H1 (cell line): ENCODE results near the gene FSCN2. TPM values are rescaled to one million over a fixed set of nuclear protein-coding genes. Genes with fewer than 3 reads are reported as not detected.
A peak's percentile ranks its signal among the peaks of the same experiment; 100 is the strongest.

ENCODE experiments used
- CTCF ChIA-PET: fragments of 300-600 bp; sonication (Branson Sonifier 250); formaldehyde crosslinking; loops from one replicate; lab custom pipeline; 2021; ENCODE audit not compliant: partially characterized antibody; lab: Charles Lee
- POLR2A ChIA-PET: fragments of 300-600 bp; sonication (Branson Sonifier 250); formaldehyde crosslinking; loops from one replicate; lab custom pipeline; 2021; ENCODE audit warnings: inconsistent platforms; ENCODE audit not compliant: partially characterized antibody; lab: Charles Lee
- DNase-seq, 2 experiments: peaks; one replicate each; pipeline versions ENCODE4 v3.0.0 to v3.0.0-alpha.2; 2010 to 2022; ENCODE audit warnings: low spot score in 2 of 2, low read depth in 1 of 2, mixed read lengths in 1 of 2
- FAIRE-seq: peaks from 2 replicates; lab custom pipeline; 2011; peaks lifted over from hg19 to GRCh38; lab: Jason Lieb, UNC
- H2AFZ ChIP-seq: 2 replicates; pipeline ENCODE4 v1.8.1; 2012; ENCODE audit warnings: low read length, inconsistent platforms
- H2AK5ac ChIP-seq: 2 replicates; pipeline ENCODE4 v1.6.1; 2013; ENCODE audit warnings: low read depth, low read length
- H2BK120ac ChIP-seq: replicated peaks from 2 replicates; pipeline ENCODE3; 2013; ENCODE audit warnings: low read depth, low read length, inconsistent platforms
- H2BK12ac ChIP-seq: 2 replicates; pipeline ENCODE4 v1.6.1; 2013; ENCODE audit warnings: low read depth, low read length
- H2BK15ac ChIP-seq: 2 replicates; pipeline ENCODE4 v1.6.1; 2013; ENCODE audit warnings: low read length
- H2BK20ac ChIP-seq: 2 replicates; pipeline ENCODE4 v1.6.1; 2013; ENCODE audit warnings: low read length
- H2BK5ac ChIP-seq: 2 replicates; pipeline ENCODE4 v1.6.1; 2013; ENCODE audit warnings: low read depth, low read length
- H3K14ac ChIP-seq: 2 replicates; pipeline ENCODE4 v1.6.1; 2013; ENCODE audit warnings: inconsistent platforms; ENCODE audit not compliant: insufficient read length
- H3K18ac ChIP-seq: 2 replicates; pipeline ENCODE4 v1.6.1; 2013; ENCODE audit warnings: low read length; ENCODE audit errors: extremely low read depth
- H3K23ac ChIP-seq: 2 replicates; pipeline ENCODE4 v1.6.1; 2013; ENCODE audit warnings: inconsistent platforms; ENCODE audit not compliant: insufficient read length
- H3K23me2 ChIP-seq: 2 replicates; pipeline ENCODE4 v1.6.1; 2013; ENCODE audit warnings: low read depth, low read length
- H3K27ac ChIP-seq: 2 replicates; pipeline ENCODE4 v1.6.1; 2011; ENCODE audit warnings: low read depth, low read length, inconsistent platforms
- H3K27me3 ChIP-seq, 4 experiments: replicated peaks in 1 of 4; 1 replicate in 1 of 4; 2 replicates in 3 of 4; pipeline versions ENCODE4 v1.6.1 to v1.8.1; 2011 to 2013; ENCODE audit warnings: low read length in 3 of 4, mild to moderate bottlenecking in 3 of 4, inconsistent platforms in 2 of 4, mixed read lengths in 2 of 4, moderate library complexity in 1 of 4; ENCODE audit not compliant: control insufficient read depth in 3 of 4, insufficient read depth in 3 of 4; ENCODE audit errors: extremely low read depth in 1 of 4
- H3K36me3 ChIP-seq, 4 experiments: 2 replicates each; pipeline versions ENCODE4 v1.6.1 to v1.8.1; 2011 to 2013; ENCODE audit warnings: mild to moderate bottlenecking in 4 of 4, low read length in 3 of 4, moderate library complexity in 2 of 4, control low read depth in 1 of 4, inconsistent platforms in 1 of 4; ENCODE audit not compliant: insufficient read depth in 4 of 4, control insufficient read depth in 2 of 4
- H3K4ac ChIP-seq: replicated peaks from 2 replicates; pipeline ENCODE3; 2013; ENCODE audit warnings: low read length, low read depth, mixed read lengths, inconsistent platforms; ENCODE audit not compliant: insufficient read length
- H3K4me1 ChIP-seq, 4 experiments: replicated peaks in 1 of 4; 1 replicate in 1 of 4; 2 replicates in 3 of 4; pipeline versions ENCODE4 v1.6.1 to v1.8.1; 2011 to 2013; ENCODE audit warnings: low read length in 3 of 4, inconsistent platforms in 2 of 4, mixed read lengths in 1 of 4; ENCODE audit not compliant: insufficient read depth in 4 of 4, control insufficient read depth in 3 of 4
- H3K4me2 ChIP-seq, 2 experiments: 2 replicates each; pipeline versions ENCODE4 v1.6.1 to v1.8.1; 2011 to 2013; ENCODE audit warnings: low read depth in 2 of 2, low read length in 2 of 2, control low read depth in 1 of 2, inconsistent platforms in 1 of 2, mild to moderate bottlenecking in 1 of 2; ENCODE audit not compliant: insufficient read depth in 1 of 2
- H3K4me3 ChIP-seq, 4 experiments: fragments of 200-600, 300-600 bp in 1 of 4; sonication (generic), shearing (Covaris generic), sonication (Bioruptor Twin) in 1 of 4; 2 replicates each; pipeline versions ENCODE4 v1.5.1 to v1.8.1; 2011 to 2016; ENCODE audit warnings: low read length in 4 of 4, low read depth in 3 of 4, control low read depth in 2 of 4, inconsistent platforms in 2 of 4, mild to moderate bottlenecking in 2 of 4, mixed read lengths in 1 of 4, moderate library complexity in 1 of 4; ENCODE audit not compliant: insufficient read depth in 2 of 4; ENCODE audit errors: extremely low read depth in 1 of 4
- H3K56ac ChIP-seq: replicated peaks from 2 replicates; pipeline ENCODE3; 2013; ENCODE audit warnings: low read depth, mild to moderate bottlenecking, mixed read lengths, low read length, inconsistent platforms; ENCODE audit not compliant: insufficient read length
- H3K79me1 ChIP-seq: 2 replicates; pipeline ENCODE4 v1.6.1; 2013; ENCODE audit warnings: low read depth, low read length, control low read depth
- H3K79me2 ChIP-seq, 2 experiments: 2 replicates each; pipeline versions ENCODE4 v1.6.1 to v1.8.1; 2012 to 2013; ENCODE audit warnings: low read length in 2 of 2, mild to moderate bottlenecking in 2 of 2, inconsistent platforms in 1 of 2; ENCODE audit not compliant: insufficient read depth in 2 of 2, control insufficient read depth in 1 of 2
- H3K9ac ChIP-seq, 4 experiments: replicated peaks in 1 of 4; 1 replicate in 1 of 4; 2 replicates in 3 of 4; pipeline versions ENCODE4 v1.6.1 to v1.8.1; 2011 to 2013; ENCODE audit warnings: low read depth in 3 of 4, low read length in 3 of 4, control low read depth in 2 of 4, mild to moderate bottlenecking in 2 of 4, moderate library complexity in 2 of 4, inconsistent platforms in 1 of 4; ENCODE audit errors: extremely low read depth in 1 of 4
- H3K9me3 ChIP-seq, 2 experiments: 2 replicates each; pipeline versions ENCODE4 v1.6.1 to v1.8.1; 2012 to 2013; ENCODE audit warnings: mild to moderate bottlenecking in 2 of 2, moderate library complexity in 2 of 2, control low read depth in 1 of 2, inconsistent platforms in 1 of 2, low read depth in 1 of 2, low read length in 1 of 2, mixed read lengths in 1 of 2; ENCODE audit not compliant: insufficient read depth in 2 of 2
- H4K20me1 ChIP-seq, 2 experiments: replicated peaks in 1 of 2; 2 replicates each; pipeline versions ENCODE3 to v1.8.1; 2011 to 2013; ENCODE audit warnings: inconsistent platforms in 2 of 2, low read length in 2 of 2, mild to moderate bottlenecking in 1 of 2; ENCODE audit not compliant: insufficient read depth in 2 of 2, control insufficient read depth in 1 of 2
- H4K5ac ChIP-seq: 2 replicates; pipeline ENCODE4 v1.6.1; 2013; ENCODE audit warnings: low read length, low read depth, mixed read lengths, inconsistent platforms; ENCODE audit not compliant: insufficient read length
- H4K8ac ChIP-seq: 2 replicates; pipeline ENCODE4 v1.8.0; 2013; ENCODE audit warnings: mild to moderate bottlenecking, moderate library complexity, low read length, inconsistent platforms; ENCODE audit not compliant: insufficient read depth; ENCODE audit errors: extremely low read depth
- H4K91ac ChIP-seq: replicated peaks from 2 replicates; pipeline ENCODE3; 2013; ENCODE audit warnings: low read length, mixed read lengths, inconsistent platforms; ENCODE audit not compliant: insufficient read length
- BRCA1 ChIP-seq: IDR thresholded peaks from 2 replicates; pipeline ENCODE4 v1.6.1; 2012; ENCODE audit warnings: low read depth, low read length, improper control_type of control experiment
- JUND ChIP-seq: IDR thresholded peaks from 2 replicates; pipeline ENCODE4 v1.6.1; 2011; ENCODE audit warnings: mild to moderate bottlenecking, improper control_type of control experiment, low read length
- POLR2AphosphoS5 ChIP-seq: IDR thresholded peaks from 2 replicates; pipeline ENCODE4 v1.6.1; 2011; ENCODE audit warnings: low read depth, low read length
- RNF2 ChIP-seq: fragments of 200-900, 300-1000 bp; sonication (generic); IDR thresholded peaks from 2 replicates; pipeline ENCODE4 v1.7.1; 2016; ENCODE audit warnings: borderline replicate concordance, low read depth, mild to moderate bottlenecking, antibody characterized with exemption, low read length; ENCODE audit not compliant: poor library complexity, severe bottlenecking; ENCODE audit errors: missing control alignments
- SP1 ChIP-seq: IDR thresholded peaks from 2 replicates; pipeline ENCODE4 v1.6.1; 2011; ENCODE audit warnings: low read depth, low read length
- TCF12 ChIP-seq: IDR thresholded peaks from 2 replicates; pipeline ENCODE4 v1.6.1; 2011; ENCODE audit warnings: low read depth, mild to moderate bottlenecking, low read length
- ZNF274 ChIP-seq: IDR thresholded peaks from 2 replicates; pipeline ENCODE4 v1.7.0; 2012; ENCODE audit warnings: low read length, borderline replicate concordance; ENCODE audit errors: extremely low read depth
- WGBS, 2 experiments: shearing (Covaris generic) in 1 of 2; methylation state at CpG; one replicate each; pipeline versions ENCODE4 v1.1.6 to v1.1.7; 2013 to 2015; ENCODE audit warnings: low lambda C conversion rate in 2 of 2, mixed read lengths in 2 of 2, inconsistent platforms in 1 of 2, low coverage in 1 of 2, missing lambda C conversion rate in 1 of 2; ENCODE audit not compliant: insufficient replicate concordance in 2 of 2, insufficient coverage in 1 of 2, insufficient read length in 1 of 2; ENCODE audit errors: extremely low coverage in 1 of 2, missing lambda C conversion rate in 1 of 2; 5-methylcytosine and 5-hydroxymethylcytosine counted together
- polyA plus RNA-seq, 7 experiments: library from polyadenylated mRNA; depleted of rRNA in 3 of 7; stranded (reverse) in 5 of 7; unstranded in 2 of 7; fragments of >200 nt in 5 of 7; fragments of 200-250 nt in 2 of 7; gene quantifications; 1 replicate in 5 of 7; 2 replicates in 1 of 7; 4 replicates in 1 of 7; pipeline versions ENCODE4 v1.2.1 to v1.2.3, GENCODE V29; 2011 to 2013; ENCODE audit warnings: missing spikeins in 2 of 7, mixed read lengths in 2 of 7
- total RNA-seq: library from RNA; stranded (reverse); fragmentation: NEBNext Ultra II Directional; extraction: Animal tissue kit (Norgen Biotek cat#: 25700); gene quantifications from 2 replicates; pipeline ENCODE4 v1.2.1, GENCODE V29; 2021
- TF ChIP-seq, protein P1 (sequence below), 3 experiments: IDR thresholded peaks; 1 replicate in 2 of 3; 2 replicates in 1 of 3; pipeline versions ENCODE4 v1.5.1 to v1.6.1; 2011; ENCODE audit warnings: low read length in 3 of 3, mild to moderate bottlenecking in 3 of 3, inconsistent platforms in 2 of 3, low read depth in 1 of 3, moderate library complexity in 1 of 3; ENCODE audit not compliant: insufficient read depth in 1 of 3; ENCODE audit errors: control extremely low read depth in 1 of 3

FSCN2 gene
- total and polyA plus RNA-seq, 2 of the 8 experiments (the other 6 are each of a cell fraction or from before 2014, with no cell fraction given), result 0.18 to 0.30 TPM

DNA sequence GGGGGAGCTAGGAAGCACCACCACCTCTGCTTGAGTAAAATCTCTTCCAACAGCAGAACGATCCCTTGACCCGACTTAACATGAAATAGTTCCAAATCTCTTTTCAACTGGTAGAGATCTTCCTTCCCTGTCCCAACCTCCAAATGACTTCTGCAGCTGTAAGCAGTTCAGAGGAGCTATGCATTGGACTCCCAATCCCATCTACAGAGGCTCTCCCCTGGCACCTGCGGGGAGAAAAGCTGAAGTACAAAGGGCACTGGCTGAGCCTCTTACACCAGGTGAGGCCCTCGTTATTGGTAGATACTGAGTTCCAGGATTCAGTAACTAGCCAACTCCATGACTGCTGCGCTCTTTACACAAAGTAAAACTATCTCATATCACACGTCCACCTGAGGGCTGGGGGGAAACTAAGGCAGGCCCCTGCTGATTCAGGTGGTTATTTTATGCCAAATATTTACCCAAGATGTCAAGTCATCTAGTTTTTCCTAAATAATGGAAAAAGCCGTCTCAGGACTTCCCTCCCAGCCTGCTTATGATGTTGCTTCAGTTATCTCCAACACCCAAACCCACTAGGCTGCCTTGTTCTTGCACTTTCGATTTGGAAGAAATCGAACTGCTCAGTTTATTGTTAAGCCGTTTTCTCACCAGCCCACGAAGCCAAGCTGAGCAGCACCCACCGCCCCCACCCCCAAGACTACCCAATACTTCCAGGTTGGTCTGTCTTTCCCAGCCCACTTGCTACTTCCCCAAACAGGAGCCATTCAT is 18.8 kb upstream of the FSCN2 start:
- no peak overlapping the region for H2BK20ac ChIP-seq
- H2AK5ac ChIP-seq, result no peak overlapping the region
- POLR2A ChIA-PET, result interaction anchor here (0.6 to 35.8 kb wide), 24 partner anchors 7 to 479 kb away, joined by 3 to 1004 read pairs (median 4); partner anchors contain the start of genes ACTG1, BAHCC1, FAAP100 and FSCN2
- FAIRE-seq (no peak), DNase-seq (no peak)
- no peak overlapping the region for H2BK12ac ChIP-seq
- no peak overlapping the region; the same call in 1 of the 2 replicates for H2BK5ac ChIP-seq
- no peak overlapping the region for H3K14ac ChIP-seq
- H3K4ac ChIP-seq, result no peak overlapping the region
- H3K9ac ChIP-seq, result peak overlapping the region in 2 of 4 experiments; percentile 39 to 96; a peak in 3 of 7 replicates
- H4K8ac ChIP-seq, result no peak overlapping the region
- H3K27ac ChIP-seq, result no peak overlapping the region
- 79% methylated on average over 12 of the region's 12 CpGs; no CpG with 5 or more reads in 1 of the 2 experiments for WGBS, 2 experiments
- peaks cover 24 to 32% of the 10 kb centered on the region in 2 experiments for H3K79me2 ChIP-seq
- H4K91ac ChIP-seq, result no peak overlapping the region
- peaks cover 22% of the 10 kb centered on the region for H3K23me2 ChIP-seq
- H3K4me1 ChIP-seq, result peaks cover 0 to 6% (median 3%) of the 10 kb centered on the region in 4 experiments; a peak in 2 of 7 replicates
- no peak overlapping the region for H2BK15ac ChIP-seq
- no peaks in the 10 kb centered on the region for H3K9me3 ChIP-seq
- no peak overlapping the region for H3K56ac ChIP-seq
- H3K79me1 ChIP-seq, result peaks cover 14% of the 10 kb centered on the region
- peak overlapping the region; percentile 97 to 98 for H3K4me2 ChIP-seq
- no peak overlapping the region for H2BK120ac ChIP-seq
- H3K27me3 ChIP-seq, result no peaks in the 10 kb centered on the region
- no peak overlapping the region for H3K23ac ChIP-seq
- no peak overlapping the region for H2AFZ ChIP-seq
- no peak overlapping the region for H3K18ac ChIP-seq
- no peak overlapping the region for H4K5ac ChIP-seq
- peaks cover 19 to 37% (median 31%) of the 10 kb centered on the region in 4 experiments; a peak in 7 of 8 replicates for H3K36me3 ChIP-seq
- CTCF ChIA-PET, result interaction anchor here (0.7 to 2.3 kb wide), 7 partner anchors 10 to 367 kb away, joined by 3 to 8 read pairs (median 4); no protein-coding TSS in a partner anchor
- H4K20me1 ChIP-seq, result peaks cover 23 to 29% of the 10 kb centered on the region in 2 experiments
- peak overlapping the region; percentile 75 to 93 (median 90); a peak in 6 of 8 replicates for H3K4me3 ChIP-seq
- TF ChIP-seq RNF2 (no peak), SP1 (no peak), JUND (no peak), BRCA1 (no peak), POLR2AphosphoS5 (peak; percentile 64; the same call in 1 of the 2 replicates), ZNF274 (no peak), TCF12 (no peak)
- TF ChIP-seq, protein P1, sequence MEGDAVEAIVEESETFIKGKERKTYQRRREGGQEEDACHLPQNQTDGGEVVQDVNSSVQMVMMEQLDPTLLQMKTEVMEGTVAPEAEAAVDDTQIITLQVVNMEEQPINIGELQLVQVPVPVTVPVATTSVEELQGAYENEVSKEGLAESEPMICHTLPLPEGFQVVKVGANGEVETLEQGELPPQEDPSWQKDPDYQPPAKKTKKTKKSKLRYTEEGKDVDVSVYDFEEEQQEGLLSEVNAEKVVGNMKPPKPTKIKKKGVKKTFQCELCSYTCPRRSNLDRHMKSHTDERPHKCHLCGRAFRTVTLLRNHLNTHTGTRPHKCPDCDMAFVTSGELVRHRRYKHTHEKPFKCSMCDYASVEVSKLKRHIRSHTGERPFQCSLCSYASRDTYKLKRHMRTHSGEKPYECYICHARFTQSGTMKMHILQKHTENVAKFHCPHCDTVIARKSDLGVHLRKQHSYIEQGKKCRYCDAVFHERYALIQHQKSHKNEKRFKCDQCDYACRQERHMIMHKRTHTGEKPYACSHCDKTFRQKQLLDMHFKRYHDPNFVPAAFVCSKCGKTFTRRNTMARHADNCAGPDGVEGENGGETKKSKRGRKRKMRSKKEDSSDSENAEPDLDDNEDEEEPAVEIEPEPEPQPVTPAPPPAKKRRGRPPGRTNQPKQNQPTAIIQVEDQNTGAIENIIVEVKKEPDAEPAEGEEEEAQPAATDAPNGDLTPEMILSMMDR (IDR thresholded peaks at IDR 0.05; ENCODE audit: control extremely low read depth in 1 of 3, insufficient read depth in 1 of 3, low read depth in 1 of 3, low read length in 3 of 3), result 0 out of 4 replicates have a peak, but pooled peaks of 1 of the 3 experiments have one; percentile 1
